Fibroblast of upper back skin (primary cell): ENCODE data around the gene LRBA.

ENCODE experiments used
- DNase-seq: peaks from one replicate; pipeline ENCODE4 v3.0.0-alpha.2; 2013

The LRBA gene

GRCh38 chr4:150855981-150856510 lies 159.0 kb downstream of the LRBA start:
- no peak for DNase-seq

- DNase-seq = no peak
These were observed 160.5 kb downstream of the LRBA start for GRCh38 chr4:150854600-150854999.

- no peak for DNase-seq
These were observed 161.2 kb downstream of the LRBA start for GRCh38 chr4:150853882-150854281.

DNA sequence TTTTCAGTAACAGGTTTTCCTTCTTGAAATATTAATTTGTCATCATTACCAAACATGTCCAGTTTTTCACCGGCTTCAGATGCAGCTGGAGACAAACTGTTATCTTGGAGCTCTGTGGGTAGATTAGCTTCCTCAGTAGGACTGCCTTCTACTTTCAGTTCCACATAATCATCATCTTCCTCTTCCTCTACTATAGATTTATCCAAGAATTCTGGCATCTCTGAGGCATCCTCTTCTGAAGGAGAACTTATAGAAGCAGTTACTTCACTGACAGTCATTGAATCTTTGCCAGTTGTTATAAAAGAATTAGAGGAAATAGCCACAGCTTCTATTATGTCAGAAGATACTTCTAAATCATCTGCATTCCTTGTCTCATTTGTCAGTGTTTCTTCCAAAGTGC lies 162.9 kb downstream of the LRBA start:
- DNase-seq = peak; percentile 28

DNA sequence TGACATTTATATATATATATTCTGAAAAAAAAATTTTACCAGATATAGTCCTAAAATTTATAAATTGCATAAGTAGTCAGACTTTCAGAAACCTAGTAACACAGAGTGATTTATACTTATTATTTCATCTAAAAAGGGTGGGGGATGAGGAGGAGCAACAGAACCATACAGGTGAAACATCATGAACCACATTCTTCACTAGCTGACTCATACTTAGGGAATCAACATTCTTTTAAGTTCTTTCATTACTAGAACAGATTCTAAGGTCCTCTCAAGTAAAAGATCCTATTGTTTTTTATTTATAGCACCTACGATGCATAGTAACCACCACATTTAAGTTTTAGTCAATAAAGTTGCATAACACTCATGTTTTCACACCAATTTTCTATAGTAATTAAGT lies 166.1 kb downstream of the LRBA start:
- peak; percentile 1 for DNase-seq

GRCh38 chr4:150828159-150828558 lies 186.9 kb downstream of the LRBA start:
- no peak for DNase-seq

- DNase-seq = no peak
These were observed 187.9 kb downstream of the LRBA start for GRCh38 chr4:150827226-150827625.

DNA sequence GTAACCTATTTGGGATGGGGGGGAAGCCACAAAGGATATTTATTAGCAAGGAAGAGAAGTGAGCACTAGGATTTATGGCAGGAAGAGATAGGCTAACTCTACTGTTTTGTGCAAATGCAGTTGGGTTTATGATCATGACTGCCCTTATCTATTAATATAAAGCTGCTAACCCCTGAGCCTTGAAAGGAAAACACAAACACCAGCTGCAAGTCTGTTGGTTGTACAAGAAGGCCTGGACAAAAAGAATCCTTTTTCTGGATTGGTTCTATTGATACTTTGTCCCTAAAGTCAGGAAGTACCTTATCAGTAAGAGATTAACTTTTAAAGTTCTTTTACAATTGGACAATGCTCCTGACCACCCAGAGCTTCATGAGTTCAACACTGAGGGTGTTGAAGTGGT lies 188.8 kb downstream of the LRBA start:
- no peak for DNase-seq

DNA sequence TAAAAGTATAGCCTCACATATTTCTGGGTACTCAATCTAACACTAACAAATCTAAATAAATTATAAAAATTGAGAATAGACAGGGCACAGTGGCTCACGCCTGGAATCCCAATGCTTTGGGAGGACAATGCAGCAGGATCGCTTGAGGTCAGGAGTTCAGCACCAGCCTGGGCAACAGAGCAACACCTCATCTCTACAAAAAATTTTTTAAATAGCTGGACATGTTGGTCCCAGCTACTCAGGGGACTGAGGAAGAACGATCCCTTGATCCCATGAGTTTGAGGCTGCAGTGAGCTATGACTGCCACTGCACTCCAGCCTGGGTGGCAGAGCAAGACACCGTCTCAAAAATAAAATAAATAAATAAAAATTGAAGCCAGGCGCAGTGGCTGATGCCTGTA lies 192.7 kb downstream of the LRBA start:
- no peak for DNase-seq

DNA sequence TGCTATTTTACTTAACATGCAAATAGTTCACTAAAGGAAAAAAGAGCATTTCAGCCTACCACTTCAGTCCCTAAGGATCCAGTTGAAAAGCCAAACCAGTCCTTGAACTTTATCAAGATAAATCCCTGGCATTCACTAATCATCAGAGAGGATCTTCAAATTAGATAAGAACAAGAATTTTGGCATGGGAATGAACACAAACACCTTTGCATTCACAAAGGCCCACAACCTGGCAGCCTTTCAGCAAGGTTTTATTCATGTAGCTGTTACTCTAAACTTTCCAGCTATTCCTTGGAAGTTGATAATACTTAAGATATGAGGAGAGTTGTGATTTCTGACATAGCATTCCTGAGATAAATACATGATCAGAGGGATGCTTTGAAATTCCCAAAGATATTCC lies 193.4 kb downstream of the LRBA start:
- DNase-seq = peak; percentile 8

- DNase-seq = no peak
These were observed 194.7 kb downstream of the LRBA start for GRCh38 chr4:150820409-150820808.

DNA sequence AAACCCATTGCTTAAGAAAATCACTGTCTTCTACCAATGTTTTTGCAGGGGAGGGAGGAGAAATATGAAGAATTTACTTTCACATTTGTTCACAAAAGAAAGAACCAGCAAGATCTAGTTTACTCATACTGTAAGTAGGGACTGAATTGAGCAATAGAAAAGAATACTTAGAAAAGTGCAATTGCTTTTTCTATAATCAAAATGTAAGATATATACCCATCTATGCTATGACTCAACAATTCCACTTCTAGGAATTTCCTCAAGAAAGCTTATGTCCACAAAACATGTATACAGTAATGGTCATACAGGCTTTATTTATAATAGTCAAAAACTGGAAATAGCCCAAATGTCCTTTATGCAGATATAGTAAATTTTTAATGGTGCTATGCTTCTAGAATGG lies 196.4 kb downstream of the LRBA start:
- peak; percentile 71 for DNase-seq

GRCh38 chr4:150817804-150818528 lies 197.1 kb downstream of the LRBA start:
- no peak for DNase-seq

- no peak for DNase-seq
These were observed 198.1 kb downstream of the LRBA start for GRCh38 chr4:150817017-150817416.

DNA sequence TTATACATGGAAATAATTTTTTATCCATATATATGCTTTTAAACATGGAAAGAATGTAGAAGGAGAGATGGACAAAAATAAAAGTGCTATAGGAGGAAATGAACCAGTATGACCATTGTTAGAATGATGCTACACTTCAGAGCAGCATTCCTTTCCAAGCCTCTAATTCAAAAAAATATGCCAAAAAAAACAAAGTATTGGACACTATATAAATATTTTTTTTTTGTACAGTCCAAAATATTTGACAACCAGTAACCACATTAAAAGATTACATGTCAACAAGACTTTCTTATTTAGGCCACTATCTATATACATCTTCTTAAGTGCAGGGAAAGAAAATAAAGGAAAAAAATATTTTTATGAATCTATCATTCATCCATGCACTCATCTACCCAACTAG lies 198.6 kb downstream of the LRBA start:
- DNase-seq = peak; percentile 48

GRCh38 chr4:150814873-150815272 lies 200.2 kb downstream of the LRBA start:
- no peak for DNase-seq

DNA sequence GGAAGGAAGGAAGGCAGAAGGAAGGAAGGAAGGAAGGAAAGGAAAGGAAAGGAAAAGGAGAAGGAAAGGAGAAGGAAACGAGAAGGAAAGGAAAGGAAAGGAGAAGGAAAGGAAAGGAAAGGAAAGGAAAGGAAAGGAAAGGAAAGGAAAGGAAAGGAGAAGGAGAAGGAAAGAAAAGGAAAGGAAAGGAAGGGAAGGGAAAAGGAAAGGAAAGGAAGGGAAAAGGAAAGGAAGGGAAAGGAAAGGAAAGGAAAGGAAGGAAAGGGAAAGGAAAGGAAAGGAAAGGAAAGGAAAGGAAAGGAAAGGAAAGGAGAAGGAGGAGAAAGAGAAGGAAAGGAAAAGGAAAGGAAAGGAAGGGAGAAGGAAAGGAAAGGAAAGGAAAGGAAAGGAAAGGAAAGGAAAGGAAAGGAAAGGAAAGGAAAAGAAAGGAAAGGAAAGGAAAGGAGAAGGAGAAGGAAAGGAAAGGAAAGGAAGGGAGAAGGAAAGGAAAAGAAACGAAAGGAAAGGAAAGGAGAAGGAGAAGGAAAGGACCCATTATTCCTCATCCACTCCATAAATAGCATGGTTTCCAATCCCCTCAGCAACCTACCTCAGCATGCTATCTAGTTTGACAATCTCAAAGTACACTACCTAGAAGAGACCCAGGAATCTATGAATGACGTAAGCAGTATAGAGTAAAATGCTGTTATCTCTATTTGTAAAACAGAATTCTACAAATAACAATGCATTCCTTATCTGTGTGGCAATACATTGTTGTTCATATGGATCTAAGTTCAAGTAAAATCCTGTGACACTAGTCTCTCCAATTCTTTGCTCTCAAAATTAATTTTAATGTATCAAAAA lies 209.7 kb downstream of the LRBA start:
- no peak for DNase-seq

DNA sequence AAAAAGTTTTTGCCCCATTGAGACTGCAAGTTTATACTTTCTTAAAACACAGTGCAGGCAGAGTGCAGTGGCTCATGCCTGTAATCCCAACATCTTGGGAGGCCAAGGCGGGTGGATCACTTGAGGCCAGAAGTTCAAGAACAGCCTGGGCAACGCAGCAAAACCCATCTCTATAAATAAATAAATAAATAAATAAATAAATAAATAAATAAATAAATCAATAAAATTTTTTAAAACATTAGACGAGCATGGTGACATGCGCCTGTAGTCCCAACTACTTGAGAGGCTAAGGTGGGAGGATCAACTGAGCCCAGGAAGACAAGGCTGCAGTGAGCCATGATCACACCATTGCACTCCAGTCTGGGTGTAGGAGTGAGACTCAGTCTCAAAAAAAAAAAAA lies 213.3 kb downstream of the LRBA start:
- DNase-seq = no peak

DNA sequence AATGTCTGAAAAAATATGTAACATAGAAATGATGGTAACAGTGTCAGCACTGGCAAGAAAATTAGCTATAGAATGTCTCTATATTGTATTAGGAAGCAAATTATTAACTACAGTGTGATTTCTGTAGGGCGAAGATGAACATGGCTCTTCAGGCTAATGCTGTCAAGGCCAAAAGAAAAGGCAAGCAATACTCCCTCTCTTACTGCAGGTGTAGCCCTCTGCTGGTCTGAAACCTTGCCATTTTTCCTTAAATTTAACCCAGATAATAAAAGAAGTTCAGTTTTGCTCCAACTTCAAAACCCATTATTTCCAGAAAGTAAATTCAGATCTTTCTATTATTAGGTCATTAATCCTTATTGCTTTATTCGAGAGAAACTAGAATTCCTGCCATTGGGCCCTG lies 215.9 kb downstream of the LRBA start:
- no peak for DNase-seq

GRCh38 chr4:150794706-150795105 lies 220.4 kb downstream of the LRBA start:
- peak; percentile 58 for DNase-seq

DNA sequence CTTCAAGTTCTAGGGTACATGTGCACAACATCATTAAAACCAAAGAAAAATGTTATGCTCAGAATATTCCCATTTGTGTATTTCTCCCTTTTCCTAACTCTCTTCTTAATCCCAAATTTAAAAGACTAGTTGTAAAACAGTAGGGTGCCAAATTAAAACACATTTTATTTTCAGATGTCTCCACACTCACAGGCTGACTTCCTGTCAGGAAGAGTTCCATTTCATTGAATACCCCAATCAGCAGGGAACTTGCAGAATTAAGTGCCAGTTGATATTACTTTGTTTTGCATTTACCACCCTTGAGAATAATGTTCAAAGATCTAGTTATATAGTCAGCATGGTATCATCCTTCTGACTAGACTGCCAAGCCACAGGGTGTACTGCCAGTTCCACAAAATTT lies 225.2 kb downstream of the LRBA start:
- DNase-seq = no peak

GRCh38 chr4:150784939-150785338 lies 230.1 kb downstream of the LRBA start:
- DNase-seq = no peak

- no peak for DNase-seq
These were observed 230.8 kb downstream of the LRBA start for GRCh38 chr4:150784305-150784704.

DNA sequence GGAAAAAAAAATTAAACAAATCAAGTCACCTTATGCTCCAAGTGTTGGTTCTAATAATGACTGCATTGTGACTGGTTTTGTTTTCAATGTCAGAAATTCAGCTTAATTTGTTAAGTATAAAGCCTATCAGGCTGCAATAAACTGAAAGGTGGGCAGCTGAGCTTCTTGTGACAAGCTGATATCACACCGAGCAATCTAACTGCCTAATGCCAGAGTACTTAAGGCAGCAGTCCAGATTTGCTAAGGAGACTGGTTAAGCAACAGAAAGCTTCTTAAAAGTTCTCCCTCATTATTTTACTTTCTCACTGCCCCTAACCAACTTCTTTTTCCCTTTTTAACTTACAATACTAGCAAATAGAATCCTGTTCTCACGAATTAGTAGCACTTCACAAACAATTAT lies 232.2 kb downstream of the LRBA start:
- DNase-seq = no peak
